Effector CD8-positive, alpha-beta T cell (primary cell): ENCODE data around the gene C3orf20.

Source experiments
- DNase-seq: peaks from one replicate; lab custom pipeline; 2025; lab: John Stamatoyannopoulos, UW

C3orf20 gene

GRCh38 chr3:14814411-14814871 lies 139.5 kb downstream of the C3orf20 start:
- no peak for DNase-seq

DNA sequence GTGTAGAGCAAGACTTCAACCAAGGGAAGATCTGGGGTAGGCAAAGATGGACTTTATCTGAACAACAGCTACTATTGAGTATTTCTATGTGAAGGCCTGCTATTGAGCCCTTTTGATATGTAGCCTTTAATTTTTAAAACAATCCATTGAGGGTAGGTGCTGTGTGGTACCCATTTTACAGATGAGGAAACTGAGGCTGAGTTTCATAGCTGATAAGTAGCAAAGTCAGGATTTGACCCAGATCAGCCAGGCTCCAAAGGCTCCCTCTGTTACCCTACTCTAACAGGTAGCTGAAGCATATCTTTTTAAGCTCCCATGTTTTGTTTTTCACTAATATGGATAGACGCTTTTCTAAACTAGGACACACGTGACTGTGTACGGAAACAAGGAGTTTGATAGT lies 141.4 kb downstream of the C3orf20 start:
- DNase-seq, result no peak

DNA sequence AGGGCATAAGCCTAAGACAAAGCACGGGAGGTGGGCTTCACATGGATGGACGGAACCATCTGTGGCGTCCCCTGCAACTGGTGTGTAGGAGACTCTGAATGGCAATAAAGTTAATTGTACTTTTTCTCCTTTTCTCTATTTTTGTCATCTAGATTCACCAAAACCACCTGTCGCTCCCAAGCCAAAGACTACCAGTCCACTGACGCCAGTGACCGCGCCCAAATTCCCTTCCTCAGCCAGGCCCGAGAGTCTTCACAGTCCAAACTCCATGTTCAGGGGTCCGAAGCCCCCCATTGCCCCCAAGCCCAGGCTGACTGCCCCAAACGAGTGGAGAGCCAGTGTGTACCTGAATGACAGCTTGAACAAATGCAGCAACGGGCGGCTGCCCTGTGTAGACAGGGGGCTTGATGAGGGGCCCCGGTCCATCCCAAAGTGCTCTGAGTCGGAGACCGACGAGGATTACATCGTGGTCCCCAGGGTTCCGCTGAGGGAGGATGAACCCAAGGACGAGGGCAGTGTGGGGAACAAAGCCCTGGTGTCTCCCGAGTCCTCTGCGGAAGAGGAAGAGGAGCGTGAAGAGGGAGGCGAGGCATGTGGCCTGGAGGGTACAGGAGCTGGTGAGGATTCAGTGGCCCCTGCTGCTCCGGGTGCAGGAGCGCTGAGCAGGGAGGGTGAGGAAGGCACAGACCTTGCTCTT lies 144.0 kb downstream of the C3orf20 start, which contains the start of gene FGD5:
Gene FGD5, plus strand, starts transcription at position 159 of the 697 bp plus-strand sequence. Its CDS starts 110 bp downstream, at position 269.
- DNase-seq, result no peak

DNA sequence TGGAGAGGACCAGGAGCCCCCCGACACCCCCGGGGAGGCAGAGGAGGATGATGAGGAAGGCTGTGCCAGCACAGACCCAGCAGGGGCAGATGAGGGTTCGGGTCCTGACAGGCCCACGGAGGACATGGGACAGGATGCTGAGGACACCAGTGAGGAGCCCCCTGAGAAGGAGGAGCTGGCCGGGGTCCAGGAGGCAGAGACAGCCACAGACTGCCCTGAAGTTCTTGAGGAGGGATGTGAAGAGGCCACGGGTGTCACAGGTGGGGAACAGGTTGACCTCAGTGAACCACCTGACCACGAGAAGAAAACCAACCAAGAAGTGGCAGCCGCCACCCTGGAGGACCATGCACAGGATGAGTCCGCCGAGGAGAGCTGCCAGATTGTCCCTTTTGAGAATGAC lies 144.7 kb downstream of the C3orf20 start:
- no peak for DNase-seq

DNA sequence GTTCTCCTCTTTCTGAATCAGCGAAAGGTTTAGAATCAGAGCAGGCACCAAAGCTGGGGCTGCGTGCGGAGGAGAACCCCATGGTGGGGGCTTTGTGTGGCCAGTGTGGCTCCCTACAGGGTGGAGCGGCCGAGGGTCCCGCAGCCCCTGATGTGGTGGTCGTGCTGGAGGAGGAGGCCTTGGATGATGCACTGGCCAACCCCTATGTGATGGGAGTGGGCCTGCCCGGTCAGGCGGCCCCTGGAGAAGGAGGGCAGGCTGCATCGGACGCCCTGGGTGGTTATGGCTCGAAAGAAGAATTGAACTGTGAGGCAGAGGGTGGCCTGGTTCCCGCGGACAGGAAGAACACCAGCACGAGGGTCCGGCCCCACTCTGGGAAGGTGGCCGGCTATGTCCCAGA lies 145.2 kb downstream of the C3orf20 start:
- DNase-seq, result no peak

- no peak for DNase-seq
Observed at GRCh38 chr3:14821151-14821550, 146.2 kb downstream of the C3orf20 start.

DNA sequence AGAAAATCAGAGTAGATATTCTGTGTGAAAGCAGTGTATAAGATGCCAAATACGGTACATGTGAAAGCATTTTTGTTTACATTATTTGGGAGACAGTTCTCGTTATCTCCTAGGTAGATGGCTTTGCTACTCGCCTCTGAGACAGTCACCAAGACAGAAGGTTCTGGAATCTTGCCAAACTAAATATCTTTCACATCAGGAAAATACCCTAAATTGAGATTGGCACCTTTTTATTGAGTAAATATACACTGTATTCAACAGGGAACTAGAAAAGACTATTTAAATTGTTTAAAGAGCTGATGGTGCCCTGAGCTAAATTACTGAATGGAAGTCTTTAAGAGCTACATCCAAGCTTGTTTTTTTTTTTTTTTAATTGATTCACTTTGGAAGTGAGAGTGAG lies 147.2 kb downstream of the C3orf20 start:
- DNase-seq, result no peak
